ENCODE measurements around the gene USF2.

GRCh38 chr19:35310331-35310730 lies 41.6 kb downstream of the USF2 start:
- TF ChIP-seq, protein P1, sequence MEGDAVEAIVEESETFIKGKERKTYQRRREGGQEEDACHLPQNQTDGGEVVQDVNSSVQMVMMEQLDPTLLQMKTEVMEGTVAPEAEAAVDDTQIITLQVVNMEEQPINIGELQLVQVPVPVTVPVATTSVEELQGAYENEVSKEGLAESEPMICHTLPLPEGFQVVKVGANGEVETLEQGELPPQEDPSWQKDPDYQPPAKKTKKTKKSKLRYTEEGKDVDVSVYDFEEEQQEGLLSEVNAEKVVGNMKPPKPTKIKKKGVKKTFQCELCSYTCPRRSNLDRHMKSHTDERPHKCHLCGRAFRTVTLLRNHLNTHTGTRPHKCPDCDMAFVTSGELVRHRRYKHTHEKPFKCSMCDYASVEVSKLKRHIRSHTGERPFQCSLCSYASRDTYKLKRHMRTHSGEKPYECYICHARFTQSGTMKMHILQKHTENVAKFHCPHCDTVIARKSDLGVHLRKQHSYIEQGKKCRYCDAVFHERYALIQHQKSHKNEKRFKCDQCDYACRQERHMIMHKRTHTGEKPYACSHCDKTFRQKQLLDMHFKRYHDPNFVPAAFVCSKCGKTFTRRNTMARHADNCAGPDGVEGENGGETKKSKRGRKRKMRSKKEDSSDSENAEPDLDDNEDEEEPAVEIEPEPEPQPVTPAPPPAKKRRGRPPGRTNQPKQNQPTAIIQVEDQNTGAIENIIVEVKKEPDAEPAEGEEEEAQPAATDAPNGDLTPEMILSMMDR (IDR thresholded peaks at IDR 0.05), result no peak
- TF ChIP-seq POLR2A (IDR thresholded peaks at IDR 0.05), result no peak
- TF ChIP-seq POLR2AphosphoS5 (IDR thresholded peaks at IDR 0.05), result no peak
